GM19099 (cell line): Measurements from ENCODE around the gene MLLT1.

Experiments used
- POLR2A ChIP-seq: IDR thresholded peaks from 3 replicates; pipeline ENCODE4 v1.6.1; 2011; ENCODE audit warnings: low read depth; ENCODE audit not compliant: insufficient read length; ENCODE audit errors: extremely low read depth

Gene MLLT1

GRCh38 chr19:6278740-6279619, 795 bp downstream of the MLLT1 start:
- TF ChIP-seq POLR2A, result no peak

- no peak for TF ChIP-seq POLR2A
These were observed 1.7 kb downstream of the MLLT1 start for GRCh38 chr19:6278051-6278450.

DNA sequence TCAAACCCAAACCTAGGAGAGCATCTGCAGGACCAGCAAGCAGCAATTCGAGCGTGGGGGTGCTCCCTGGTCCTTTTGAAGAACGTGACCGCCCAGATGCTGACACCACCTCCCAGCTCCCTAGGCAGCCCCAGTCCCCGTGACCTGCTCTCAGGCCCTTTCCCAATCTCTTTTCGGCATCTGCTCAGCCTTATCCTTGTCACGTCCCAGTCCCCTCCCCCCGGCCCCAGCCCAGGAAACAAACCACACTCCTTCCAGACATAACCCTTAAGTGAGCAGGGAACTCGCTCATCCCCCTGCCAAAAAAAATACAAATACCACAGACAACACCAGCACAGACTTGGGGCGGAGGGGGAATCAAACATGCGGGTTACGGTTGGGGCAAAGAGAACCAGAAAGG, 3.3 kb downstream of the MLLT1 start:
- no peak for TF ChIP-seq POLR2A

GRCh38 chr19:6275170-6275744, 4.5 kb downstream of the MLLT1 start:
- no peak for TF ChIP-seq POLR2A

GRCh38 chr19:6274756-6275155, 5.0 kb downstream of the MLLT1 start:
- no peak for TF ChIP-seq POLR2A

- TF ChIP-seq POLR2A, result no peak
These were observed 5.8 kb downstream of the MLLT1 start for GRCh38 chr19:6273701-6274601.

DNA sequence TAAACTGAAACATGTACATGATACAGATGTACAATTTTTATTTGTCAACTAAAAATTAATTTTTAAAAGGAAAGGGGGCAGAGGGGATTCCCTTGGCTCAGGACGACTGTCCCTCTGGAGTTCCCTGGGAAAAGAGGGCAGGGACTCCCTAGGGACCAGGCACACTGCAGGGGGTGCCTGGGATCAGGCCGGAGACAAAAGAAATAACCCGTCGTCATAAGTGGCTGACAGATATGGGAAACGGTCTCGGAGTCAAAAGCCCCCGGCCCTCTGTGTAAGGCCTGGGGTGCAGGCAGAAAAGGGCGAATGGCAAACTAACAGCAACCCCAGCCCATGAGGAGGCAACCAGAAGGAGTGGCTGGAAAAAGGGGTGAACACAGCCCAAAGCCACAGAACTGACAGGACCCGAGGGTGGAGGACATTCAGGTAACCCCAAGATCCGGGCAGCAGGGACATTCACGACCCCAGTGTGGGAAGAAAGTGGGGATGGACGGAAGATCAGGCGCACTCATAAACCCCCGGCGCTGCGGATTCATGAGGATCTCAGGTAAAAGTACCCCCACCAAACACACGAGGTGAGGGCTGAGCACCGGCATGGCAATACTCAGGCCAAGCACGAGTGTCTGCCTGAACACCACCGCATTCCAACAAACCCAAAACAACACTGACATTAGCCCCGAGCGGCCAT, 6.7 kb downstream of the MLLT1 start:
- TF ChIP-seq POLR2A, result no peak

DNA sequence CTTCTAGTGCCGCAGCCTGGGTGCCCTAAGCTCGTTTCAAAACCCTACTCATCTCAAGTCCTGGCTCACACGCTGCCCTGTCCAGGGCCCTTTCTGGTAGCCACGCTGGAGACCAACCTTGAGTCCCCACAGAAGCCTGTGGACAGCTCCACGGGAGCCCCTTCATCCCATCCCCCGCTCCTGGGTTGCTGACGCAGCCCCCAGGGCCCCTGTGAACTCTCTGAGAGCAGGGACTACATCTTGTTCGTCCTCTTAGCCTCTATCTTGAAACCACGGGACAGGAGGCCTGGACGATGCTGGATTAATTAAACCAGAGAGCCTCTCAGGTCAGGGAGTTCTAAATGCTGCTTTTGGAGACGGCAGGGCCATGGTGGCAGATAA, 7.4 kb downstream of the MLLT1 start:
- TF ChIP-seq POLR2A, result no peak

- no peak for TF ChIP-seq POLR2A
These were observed 7.9 kb downstream of the MLLT1 start for GRCh38 chr19:6271721-6272410.

GRCh38 chr19:6271251-6271650, 8.5 kb downstream of the MLLT1 start:
- no peak for TF ChIP-seq POLR2A

DNA sequence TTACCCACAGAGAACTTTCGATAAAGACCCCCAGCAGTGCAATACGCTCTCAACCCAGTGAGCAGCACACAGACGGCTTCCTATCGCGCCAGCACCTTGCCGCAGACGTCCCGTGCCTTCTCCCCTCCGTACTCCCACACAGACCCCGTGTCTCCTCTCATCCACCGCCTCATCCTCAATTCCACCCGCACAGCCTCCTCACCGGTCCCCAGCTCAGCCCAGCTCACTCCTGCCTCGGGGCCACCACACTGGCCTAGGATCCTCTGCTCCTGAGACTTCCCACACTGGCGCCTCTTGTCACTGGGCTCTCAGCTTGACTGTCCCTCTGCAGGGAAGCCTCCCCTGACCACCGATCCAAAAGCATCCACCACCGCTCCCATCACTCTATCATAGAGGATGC, 9.0 kb downstream of the MLLT1 start:
- no peak for TF ChIP-seq POLR2A

- no peak for TF ChIP-seq POLR2A
These were observed 9.6 kb downstream of the MLLT1 start for GRCh38 chr19:6270076-6270745.

GRCh38 chr19:6269101-6269886, 10.5 kb downstream of the MLLT1 start:
- no peak for TF ChIP-seq POLR2A
